ENCODE data around the gene TRIM25.

The TRIM25 gene

DNA sequence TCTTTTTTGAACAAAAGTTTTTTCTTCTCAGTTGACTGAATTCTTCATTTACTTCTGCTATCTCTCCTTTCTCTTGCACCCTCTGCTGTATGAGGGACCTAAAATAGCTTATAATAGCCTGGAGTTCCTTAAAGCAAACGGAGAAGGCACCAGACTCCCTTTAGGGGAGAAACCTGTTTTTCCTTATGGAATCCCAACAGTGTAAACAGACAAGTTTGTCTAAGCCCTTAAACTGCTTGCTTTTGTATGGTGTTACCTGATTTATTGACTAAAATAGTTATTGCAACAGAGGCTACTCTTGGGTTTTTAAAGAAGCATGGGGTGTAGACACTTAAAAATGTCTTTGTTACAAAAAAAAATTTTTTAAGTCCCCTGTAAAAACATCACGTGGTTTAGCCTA is 12.9 kb upstream of the TRIM25 start:
- DNase-seq (ENCODE audit: low read depth in 2 of 2), result no peak

DNA sequence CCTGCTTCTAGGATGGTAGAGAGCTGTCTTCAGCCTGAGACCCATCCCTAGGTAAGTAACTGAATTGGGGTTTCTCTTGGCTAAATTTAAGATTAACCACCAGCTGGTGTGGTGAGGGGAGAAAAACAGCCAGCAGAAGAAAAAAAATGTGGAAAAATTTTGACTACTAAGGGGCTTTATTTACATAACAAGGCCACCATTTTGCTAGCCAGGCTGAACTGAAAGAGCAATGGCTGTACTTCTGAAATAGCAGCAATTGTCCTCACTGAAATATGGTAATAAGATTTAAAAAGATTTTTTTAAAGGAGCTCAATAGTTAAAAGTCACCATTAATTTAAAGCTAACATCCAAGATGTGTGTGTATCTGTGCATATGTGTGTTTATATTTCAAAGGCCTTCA is 12.4 kb upstream of the TRIM25 start:
- no peak for DNase-seq (ENCODE audit: low read depth in 2 of 2)

DNA sequence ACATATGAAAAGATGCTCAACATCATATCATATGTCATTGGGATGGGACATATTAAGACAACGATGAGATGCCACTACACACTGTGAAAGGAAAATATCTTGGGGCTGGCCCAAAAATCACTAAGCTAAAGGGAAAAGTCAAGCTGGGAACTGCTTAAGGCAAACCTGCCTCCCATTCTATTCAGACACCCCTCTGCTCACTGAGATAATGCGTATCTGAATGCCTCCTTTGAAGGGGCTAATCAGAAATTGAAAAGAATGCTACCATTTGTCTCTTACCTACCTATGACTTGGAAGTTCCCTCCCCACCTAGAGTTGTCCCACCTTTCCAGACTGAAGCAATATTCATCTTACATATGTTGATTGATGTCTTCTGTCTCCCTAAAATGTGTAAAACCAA is 11.2 kb upstream of the TRIM25 start:
- no peak for DNase-seq (ENCODE audit: low read depth in 2 of 2)

DNA sequence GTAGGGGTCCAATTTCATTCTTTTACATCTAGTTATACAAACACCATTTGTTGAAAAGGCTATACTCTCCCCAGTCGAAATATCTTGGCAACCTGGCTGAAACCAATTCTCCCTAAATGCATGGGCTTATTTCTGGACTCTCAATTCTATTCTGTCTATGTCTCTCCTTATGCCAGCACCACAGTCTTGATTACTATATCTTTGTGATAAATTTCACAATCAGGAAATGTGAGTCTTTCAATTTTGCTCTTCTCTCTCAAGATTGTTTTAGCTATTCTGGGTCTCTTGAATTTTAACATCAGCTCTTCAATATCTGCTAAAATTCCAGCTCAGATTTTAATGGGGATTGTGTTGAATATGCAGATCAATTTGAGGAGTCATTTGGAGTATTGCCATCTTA is 5.9 kb upstream of the TRIM25 start:
- no peak for DNase-seq (ENCODE audit: low read depth in 2 of 2)

DNA sequence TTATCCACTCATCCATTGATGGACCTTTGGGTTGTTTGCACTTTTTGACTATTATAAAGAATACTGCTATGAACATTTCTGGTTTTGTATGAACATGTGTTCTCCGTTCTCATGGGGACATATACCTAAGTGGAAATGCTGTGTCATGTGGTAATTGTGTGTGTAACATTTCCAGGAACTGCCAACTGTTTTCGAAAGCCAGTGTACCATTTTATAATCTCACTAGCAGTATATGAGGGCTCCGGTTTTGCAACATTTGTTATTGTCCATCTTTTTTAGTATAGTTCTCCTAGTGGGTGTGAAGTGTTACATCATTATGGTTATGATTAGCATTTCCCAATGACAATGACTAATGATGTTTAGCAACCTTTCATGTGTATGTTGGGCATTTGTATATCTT is 5.1 kb upstream of the TRIM25 start:
- DNase-seq (ENCODE audit: low read depth in 2 of 2), result no peak

DNA sequence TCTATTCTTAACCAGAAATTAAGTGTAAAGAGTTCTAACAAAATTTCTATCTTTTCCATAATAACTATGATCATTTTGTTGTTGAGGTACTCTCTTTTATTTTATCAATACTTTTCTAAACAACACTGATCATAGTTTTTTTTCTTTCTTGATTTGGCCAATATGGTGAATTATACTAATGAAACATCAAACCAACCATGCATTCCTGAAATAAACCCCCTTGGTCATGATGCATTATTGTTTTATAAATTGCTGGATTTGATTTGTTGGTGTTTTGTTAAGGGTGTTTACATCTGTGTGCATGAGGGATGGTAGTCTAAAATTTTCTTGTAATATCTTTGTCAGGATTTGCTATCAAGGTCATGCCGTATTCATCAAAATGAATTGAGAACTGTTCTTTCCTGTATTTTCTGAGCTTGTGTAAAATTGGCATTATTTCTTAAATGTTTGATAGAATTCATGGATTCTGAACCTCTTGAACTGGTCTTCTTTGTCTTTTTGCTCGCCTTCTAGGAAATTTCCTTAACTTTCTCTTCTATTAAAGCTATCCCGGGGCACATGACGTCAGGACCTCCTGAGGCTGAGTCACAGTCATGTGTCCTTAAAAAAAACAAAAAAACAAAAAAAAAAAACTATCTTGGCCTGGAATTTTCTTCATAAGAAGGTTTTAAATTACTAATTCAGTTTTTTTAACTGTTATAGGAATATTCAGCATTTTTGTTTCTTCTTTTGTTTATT is 3.9 kb upstream of the TRIM25 start:
- DNase-seq (ENCODE audit: low read depth in 2 of 2), result no peak

DNA sequence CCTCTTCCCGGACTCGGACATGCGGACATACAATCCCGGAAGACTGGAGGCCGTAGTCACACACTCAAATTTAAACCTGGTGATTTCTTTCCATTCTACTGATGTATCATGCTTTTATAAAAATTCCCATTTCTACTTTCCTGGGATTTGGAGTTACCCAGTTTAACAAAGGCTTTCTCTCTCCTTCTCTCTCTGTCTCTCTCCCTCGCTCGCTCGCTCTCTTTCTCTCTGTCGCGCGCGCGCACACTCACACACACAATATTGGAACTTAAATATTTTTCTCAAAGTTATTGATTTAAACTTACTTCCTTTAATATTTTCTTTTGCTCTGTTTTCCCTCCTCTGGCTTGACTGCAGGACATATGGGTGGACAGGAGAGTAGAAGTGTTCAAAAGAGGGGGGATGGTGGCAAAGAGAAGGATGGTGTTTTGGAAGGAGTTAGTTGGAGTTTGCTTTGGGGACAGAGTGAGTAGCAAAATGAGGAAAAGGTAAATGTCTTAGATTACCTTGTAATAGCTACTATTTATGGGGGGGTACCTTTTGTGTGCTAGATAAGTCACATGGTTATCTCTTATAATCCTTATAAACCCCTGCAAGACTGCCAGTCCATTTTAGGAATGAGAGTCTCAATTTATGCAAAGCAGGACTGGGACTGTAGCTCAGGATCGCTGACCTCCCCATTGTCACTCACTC is 878 bp upstream of the TRIM25 start:
- no peak for DNase-seq (ENCODE audit: low read depth in 2 of 2)

DNA sequence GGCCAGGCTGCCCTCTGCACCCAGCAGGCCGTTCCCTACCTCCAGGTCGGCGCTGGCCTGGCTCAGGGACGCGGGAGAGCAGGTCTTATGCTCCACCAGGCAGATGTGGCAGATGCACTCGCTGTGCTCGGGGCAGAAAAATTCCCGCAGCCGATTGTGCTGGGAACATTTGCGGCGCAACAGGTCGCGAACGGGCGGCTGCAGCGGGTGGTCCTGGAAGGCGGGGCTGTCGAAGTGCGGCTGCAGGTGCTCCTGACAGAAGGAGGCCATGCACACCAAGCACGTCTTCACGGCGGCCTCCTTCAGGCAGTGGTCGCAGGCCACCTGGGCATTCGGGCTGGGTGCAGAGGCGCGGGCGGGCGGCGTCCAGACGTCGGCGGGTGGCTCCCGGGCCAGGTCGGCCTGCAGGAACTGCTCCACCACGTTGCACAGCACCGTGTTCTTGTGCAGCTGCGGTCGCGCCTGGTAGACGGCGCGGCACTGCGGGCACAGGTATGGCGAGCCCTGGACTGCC is 439 bp downstream of the TRIM25 start:
- no peak for DNase-seq (ENCODE audit: low read depth in 2 of 2)

DNA sequence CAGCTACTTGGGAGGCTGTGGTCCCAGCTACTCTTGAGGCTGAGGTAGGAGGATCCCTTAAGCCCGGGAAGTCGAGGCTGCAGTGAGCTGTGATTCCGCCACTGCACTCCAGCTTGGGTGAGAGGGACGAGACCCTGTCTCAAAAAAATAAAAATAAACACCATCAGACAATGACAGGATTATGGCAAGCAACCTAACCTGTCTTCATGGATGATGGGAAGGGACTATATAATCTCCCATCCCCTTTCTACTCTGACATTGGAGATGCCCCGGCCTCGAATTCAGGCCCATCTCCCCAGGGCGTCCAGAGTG is 893 bp downstream of the TRIM25 start:
- no peak for DNase-seq (ENCODE audit: low read depth in 2 of 2)

DNA sequence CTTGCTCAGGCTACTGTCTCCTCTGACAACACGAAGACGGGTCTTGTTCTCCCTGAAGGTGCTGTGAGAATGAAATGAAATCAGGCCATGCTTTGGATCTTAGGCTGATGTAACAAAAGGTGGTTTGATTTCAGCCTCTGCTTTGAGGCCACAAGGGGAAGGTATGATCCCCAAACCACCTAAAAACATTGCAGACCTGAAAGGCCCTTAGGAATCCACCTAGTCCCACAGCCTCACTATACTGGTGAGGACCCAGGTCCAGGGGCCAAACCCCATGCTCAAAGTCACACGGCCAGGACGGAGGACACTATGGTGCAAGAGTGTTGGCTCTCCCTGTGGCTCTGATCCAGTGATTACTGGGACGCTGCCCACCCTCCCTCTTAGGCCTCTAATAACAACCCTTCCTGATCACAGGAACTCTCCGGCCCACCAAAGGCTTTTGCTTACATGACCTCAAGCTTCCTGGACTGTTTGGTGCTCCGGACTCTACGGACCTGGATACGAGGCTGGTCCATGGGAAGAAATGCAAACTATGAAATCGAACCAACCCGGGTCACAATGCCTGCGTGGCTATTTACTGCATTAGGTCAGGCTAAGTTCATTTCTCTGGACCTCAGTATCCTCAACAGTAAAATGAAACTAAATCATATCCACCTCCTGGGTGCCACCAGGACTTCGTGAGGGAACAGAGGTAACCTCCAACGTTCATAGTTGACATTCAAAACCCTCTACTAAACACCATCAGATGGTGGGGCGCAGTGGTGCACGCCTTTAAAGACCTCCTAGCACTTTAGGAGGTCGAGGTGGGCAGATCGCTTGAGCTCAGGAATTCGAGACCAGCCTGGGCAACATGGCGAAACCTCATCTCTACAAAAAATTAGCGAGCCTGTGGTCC is 1.5 kb downstream of the TRIM25 start:
- no peak for DNase-seq (ENCODE audit: low read depth in 2 of 2)

DNA sequence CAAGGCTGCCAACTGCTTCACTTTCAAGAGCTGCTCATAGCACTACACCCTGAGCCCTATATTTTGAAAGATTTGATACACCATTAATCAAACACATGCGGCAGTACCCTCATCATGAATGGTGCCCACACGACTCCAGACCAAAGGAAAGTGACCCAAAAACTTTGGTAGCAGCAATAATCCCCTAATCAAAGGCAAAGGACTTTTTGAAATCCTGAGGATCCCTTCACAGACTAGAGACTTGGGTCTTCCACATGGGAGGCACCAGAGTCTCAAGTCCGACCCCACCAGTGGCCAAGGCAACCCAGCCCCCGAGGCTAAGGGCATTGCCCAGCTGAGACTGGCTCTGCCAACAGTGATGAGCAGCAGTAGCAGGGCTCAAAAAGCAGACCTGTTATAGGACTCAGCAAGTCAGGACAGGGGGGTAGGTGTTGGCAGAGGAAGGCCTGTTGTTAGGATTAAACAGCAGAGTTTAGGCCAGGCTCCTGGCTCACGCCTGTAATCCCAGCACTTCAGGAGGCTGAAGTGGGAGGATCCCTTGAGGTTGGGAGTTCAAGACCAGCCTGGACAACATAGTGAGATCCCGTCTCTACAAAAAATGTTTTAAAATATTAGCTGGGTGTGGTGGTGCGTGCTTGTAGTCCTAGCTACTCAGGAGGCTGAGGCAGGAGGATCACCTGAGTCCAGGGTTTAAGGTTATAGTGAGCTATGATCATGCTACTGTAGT is 3.2 kb downstream of the TRIM25 start:
- no peak for DNase-seq (ENCODE audit: low read depth in 2 of 2)

DNA sequence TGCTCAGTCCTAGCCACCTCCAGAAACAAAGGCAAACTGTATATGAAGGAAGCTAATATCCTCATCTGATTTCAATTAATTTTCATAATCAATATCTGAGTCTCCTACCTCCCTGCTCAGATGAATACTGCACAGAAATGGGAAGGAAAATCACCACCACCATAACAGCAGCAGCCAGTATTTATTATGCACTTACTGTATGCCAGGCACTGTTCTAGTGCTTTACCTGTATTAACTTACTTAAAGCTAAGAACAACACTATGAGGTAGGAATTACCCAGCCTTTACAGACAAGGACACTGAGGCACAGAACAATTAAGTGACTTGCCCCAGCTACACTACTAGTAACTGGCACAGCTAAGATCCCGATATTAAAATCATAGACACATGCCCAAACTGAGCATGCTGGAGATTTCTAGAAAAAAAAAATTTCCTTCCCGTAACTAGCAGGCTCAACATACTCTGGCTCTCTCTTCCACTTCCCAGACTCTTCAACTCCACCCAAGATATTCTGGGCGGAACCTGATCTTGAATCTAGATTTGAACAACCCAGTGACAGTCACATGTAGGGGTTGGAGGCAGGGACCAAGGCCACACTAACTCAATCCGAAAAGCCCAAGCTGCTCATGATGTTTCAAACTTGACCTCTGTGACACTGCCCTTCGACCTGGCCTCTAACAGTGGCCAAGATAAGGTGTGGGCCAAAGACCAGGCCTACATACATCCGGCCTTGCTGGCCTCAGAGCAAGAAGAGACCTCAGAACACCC is 3.9 kb downstream of the TRIM25 start:
- no peak for DNase-seq (ENCODE audit: low read depth in 2 of 2)

DNA sequence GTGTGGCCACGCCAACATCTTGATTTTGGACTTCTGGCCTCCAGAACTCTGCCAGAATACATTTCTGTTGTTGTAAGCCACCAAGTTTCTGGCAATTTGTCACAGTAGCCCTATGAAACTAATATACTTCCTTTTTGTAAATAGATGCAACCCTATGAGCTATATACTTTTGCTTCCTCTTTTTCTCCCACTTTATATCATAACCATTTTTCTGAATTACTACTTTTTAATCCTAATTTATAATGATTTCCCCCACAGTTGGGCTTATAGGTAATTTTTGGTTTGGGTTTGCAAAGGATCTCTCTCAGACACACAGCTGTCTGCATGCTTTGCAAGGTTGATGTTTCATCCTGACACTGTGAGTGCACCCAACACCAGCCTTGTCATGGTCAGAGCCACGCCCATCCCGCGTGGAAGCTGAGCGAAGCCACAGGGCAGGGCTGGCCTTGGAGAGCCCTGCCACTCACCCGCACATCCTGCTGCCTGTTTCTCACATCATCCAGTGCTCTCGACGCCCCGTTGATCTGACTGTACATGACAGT is 5.8 kb downstream of the TRIM25 start:
- no peak for DNase-seq (ENCODE audit: low read depth in 2 of 2)

DNA sequence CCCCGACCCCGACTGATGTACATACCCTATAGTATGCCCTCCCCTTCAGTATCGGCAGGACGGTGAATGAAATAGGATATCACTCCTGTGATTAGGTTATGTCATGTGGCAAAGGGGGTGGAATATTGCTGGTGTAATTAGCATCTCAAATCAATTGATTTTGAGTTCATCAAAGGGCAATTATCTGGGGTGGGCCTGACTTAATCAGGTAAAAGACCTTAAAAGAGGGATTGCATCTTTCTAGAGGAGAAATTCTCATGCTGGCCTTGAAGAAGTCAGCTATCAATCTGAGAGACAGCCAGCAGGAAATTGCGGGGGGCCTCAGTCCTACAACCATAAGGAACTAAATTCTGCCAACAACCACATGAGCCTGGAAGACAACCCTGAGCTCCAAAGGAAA is 10.3 kb downstream of the TRIM25 start:
- DNase-seq (ENCODE audit: low read depth in 2 of 2), result no peak

DNA sequence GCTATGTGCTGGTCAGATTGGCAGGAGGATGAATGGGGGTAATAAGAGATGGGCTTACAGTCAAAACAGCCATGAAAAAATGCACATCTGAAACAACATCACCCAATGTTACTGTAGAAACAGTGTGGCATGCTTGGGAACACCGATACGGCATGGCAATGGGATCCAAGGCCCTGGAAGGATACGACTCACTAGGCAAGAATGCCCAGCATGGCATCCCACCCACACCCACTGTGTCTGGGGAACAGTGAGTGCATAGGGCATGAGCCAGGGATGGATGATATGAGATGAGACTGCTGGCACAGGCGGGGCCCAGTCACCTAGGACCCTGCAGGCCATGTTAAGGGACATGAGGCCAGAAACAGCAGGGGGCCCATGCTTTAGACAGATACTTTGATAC is 11.5 kb downstream of the TRIM25 start:
- DNase-seq (ENCODE audit: low read depth in 2 of 2), result no peak

DNA sequence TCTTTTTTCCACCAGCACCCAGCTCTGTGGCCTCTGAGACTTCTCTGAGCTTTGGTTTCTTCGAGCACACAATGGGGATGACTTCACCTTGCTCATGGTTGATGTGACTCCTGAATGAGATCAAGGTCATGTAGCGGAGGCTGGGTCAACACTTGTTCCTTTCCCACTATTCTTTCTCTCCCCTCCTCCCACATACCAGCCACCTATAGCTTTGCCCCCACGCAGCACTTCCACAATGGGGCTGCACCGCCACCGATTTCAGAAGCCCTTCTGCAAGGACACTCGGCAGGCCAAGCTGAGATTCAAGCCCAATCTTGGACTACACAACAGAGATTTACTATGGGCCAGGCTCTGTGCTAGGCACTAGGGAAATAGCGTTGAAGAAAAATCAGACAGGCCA is 14.4 kb downstream of the TRIM25 start:
- no peak for DNase-seq (ENCODE audit: low read depth in 2 of 2)

DNA sequence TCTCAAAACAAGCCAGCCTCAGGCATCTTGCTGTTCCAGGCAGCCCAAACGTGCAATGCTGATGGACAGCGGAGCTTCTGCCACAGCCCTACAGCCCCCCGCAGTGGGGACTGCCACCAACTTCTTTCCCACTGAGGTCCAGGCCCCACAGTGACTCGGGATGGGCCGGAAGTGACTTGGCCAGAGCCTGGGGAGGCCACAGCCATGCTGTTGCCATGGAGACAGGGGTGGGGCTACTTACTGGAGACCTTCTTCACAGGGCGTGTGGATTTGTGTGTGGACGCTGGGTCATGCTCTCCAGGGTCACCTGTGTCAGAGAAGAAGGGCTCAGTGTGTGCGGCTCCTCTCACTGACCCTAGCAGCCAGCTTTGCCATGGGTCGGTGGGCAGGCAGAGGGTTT is 15.0 kb downstream of the TRIM25 start:
- no peak for DNase-seq (ENCODE audit: low read depth in 2 of 2)

DNA sequence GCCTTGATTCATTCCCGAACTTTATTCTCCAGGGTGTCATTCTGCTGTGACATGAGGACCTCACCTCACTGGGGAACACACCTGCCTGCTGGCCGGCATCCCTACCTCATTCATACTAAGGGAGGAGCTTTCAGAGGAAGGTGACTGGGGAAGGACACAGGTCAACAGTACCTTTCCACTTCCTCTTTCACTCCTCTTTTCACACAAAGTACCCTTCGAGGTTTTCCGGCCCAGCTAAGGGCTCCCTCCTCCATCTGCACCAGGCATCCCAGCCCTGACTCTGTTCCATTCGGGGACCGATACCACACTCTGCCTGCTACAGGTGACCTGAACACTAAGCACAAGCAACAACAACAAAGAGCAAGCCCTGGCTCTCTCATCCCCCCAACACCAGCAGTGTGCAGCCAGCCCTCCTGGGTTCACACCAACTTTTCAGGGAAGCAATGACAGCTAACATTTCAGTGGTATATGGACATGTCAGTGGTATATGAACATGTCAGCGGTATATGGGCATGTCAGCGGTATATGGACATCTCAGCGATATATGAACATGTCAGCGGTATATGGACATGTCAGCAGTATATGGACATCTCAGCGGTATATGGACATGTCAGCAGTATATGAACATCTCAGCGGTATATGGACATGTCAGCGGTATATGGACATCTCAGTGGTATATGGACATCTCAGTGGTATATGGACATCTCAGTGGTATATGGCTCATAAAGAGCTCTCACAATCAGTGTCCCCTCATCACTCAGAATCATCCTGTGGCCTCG is 16.0 kb downstream of the TRIM25 start:
- no peak for DNase-seq (ENCODE audit: low read depth in 2 of 2)

DNA sequence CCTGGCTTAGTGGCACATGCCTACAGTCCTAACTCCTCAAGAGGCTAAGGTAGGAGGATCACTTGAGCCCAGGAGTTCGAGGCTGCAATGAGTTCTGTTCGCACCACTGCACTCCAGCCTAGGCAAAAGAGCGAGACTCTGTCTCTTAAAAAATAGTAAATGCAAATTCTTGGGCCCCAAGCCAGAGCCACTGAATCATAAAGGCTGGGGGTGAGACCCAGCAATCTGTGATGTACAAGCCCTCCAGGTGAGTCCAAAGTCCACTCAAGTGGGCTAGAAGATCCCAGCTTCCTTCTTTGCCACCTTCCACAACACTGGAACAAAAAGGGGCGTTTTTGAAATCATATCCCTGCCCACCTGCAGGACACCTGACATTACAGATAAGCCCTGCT is 16.9 kb downstream of the TRIM25 start:
- DNase-seq (ENCODE audit: low read depth in 2 of 2), result no peak
